Measurements from ENCODE around the gene KAT2B. TPM values are rescaled to one million over a fixed set of nuclear protein-coding genes. Genes with fewer than 3 reads are reported as not detected.

The KAT2B gene
- total and polyA plus RNA-seq, 2 of the 8 experiments (the other 6 are each of a cell fraction or from before 2014, with no cell fraction given): 0.24 to 0.91 TPM

- TF ChIP-seq, protein P1, sequence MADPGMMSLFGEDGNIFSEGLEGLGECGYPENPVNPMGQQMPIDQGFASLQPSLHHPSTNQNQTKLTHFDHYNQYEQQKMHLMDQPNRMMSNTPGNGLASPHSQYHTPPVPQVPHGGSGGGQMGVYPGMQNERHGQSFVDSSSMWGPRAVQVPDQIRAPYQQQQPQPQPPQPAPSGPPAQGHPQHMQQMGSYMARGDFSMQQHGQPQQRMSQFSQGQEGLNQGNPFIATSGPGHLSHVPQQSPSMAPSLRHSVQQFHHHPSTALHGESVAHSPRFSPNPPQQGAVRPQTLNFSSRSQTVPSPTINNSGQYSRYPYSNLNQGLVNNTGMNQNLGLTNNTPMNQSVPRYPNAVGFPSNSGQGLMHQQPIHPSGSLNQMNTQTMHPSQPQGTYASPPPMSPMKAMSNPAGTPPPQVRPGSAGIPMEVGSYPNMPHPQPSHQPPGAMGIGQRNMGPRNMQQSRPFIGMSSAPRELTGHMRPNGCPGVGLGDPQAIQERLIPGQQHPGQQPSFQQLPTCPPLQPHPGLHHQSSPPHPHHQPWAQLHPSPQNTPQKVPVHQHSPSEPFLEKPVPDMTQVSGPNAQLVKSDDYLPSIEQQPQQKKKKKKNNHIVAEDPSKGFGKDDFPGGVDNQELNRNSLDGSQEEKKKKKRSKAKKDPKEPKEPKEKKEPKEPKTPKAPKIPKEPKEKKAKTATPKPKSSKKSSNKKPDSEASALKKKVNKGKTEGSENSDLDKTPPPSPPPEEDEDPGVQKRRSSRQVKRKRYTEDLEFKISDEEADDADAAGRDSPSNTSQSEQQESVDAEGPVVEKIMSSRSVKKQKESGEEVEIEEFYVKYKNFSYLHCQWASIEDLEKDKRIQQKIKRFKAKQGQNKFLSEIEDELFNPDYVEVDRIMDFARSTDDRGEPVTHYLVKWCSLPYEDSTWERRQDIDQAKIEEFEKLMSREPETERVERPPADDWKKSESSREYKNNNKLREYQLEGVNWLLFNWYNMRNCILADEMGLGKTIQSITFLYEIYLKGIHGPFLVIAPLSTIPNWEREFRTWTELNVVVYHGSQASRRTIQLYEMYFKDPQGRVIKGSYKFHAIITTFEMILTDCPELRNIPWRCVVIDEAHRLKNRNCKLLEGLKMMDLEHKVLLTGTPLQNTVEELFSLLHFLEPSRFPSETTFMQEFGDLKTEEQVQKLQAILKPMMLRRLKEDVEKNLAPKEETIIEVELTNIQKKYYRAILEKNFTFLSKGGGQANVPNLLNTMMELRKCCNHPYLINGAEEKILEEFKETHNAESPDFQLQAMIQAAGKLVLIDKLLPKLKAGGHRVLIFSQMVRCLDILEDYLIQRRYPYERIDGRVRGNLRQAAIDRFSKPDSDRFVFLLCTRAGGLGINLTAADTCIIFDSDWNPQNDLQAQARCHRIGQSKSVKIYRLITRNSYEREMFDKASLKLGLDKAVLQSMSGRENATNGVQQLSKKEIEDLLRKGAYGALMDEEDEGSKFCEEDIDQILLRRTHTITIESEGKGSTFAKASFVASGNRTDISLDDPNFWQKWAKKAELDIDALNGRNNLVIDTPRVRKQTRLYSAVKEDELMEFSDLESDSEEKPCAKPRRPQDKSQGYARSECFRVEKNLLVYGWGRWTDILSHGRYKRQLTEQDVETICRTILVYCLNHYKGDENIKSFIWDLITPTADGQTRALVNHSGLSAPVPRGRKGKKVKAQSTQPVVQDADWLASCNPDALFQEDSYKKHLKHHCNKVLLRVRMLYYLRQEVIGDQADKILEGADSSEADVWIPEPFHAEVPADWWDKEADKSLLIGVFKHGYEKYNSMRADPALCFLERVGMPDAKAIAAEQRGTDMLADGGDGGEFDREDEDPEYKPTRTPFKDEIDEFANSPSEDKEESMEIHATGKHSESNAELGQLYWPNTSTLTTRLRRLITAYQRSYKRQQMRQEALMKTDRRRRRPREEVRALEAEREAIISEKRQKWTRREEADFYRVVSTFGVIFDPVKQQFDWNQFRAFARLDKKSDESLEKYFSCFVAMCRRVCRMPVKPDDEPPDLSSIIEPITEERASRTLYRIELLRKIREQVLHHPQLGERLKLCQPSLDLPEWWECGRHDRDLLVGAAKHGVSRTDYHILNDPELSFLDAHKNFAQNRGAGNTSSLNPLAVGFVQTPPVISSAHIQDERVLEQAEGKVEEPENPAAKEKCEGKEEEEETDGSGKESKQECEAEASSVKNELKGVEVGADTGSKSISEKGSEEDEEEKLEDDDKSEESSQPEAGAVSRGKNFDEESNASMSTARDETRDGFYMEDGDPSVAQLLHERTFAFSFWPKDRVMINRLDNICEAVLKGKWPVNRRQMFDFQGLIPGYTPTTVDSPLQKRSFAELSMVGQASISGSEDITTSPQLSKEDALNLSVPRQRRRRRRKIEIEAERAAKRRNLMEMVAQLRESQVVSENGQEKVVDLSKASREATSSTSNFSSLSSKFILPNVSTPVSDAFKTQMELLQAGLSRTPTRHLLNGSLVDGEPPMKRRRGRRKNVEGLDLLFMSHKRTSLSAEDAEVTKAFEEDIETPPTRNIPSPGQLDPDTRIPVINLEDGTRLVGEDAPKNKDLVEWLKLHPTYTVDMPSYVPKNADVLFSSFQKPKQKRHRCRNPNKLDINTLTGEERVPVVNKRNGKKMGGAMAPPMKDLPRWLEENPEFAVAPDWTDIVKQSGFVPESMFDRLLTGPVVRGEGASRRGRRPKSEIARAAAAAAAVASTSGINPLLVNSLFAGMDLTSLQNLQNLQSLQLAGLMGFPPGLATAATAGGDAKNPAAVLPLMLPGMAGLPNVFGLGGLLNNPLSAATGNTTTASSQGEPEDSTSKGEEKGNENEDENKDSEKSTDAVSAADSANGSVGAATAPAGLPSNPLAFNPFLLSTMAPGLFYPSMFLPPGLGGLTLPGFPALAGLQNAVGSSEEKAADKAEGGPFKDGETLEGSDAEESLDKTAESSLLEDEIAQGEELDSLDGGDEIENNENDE (IDR thresholded peaks at IDR 0.05; ENCODE audit: insufficient replicate concordance, low read length): no peak
- TF ChIP-seq TAF1 (IDR thresholded peaks at IDR 0.05; ENCODE audit: low read depth, low read length) (peak; percentile 97), SIRT6 (IDR thresholded peaks at IDR 0.05; ENCODE audit: low read length) (no peak), CHD2 (IDR thresholded peaks at IDR 0.05; ENCODE audit: low read length) (peak; percentile 59), EGR1 (IDR thresholded peaks at IDR 0.05; ENCODE audit: borderline replicate concordance, low read depth, low read length) (no peak), CEBPB (IDR thresholded peaks at IDR 0.05; ENCODE audit: low read depth, low read length) (no peak), TCF12 (IDR thresholded peaks at IDR 0.05; ENCODE audit: low read depth, low read length) (no peak), CBX8 (IDR thresholded peaks at IDR 0.05; ENCODE audit: borderline replicate concordance, low read depth, low read length) (no peak), NANOG (IDR thresholded peaks at IDR 0.05; ENCODE audit: insufficient read depth, low read depth, low read length, poor library complexity, severe bottlenecking) (no peak), GTF2F1 (IDR thresholded peaks at IDR 0.05; ENCODE audit: borderline replicate concordance, low read depth, low read length) (peak; percentile 77; the same call in 1 of the 2 replicates)
These were observed 145.7 kb downstream of the KAT2B start, which contains the start of gene SGO1 (continued) for GRCh38 chr3:20185679-20186599.
